GM23248 (cell line): ENCODE measurements around the gene FABP1. TPM values are rescaled to one million over a fixed set of nuclear protein-coding genes. Genes with fewer than 3 reads are reported as not detected.
A peak's percentile ranks its signal among the peaks of the same experiment; 100 is the strongest.

Experiments used
- DNase-seq: peaks from one replicate; pipeline ENCODE4 v3.0.0-alpha.2; 2015
- H2AFZ ChIP-seq: fragments of 200-600 bp; sonication (generic); 2 replicates; pipeline ENCODE4 v1.6.1; 2016; ENCODE audit warnings: antibody characterized with exemption
- H3F3A ChIP-seq: fragments of 200-600 bp; sonication (generic); 2 replicates; pipeline ENCODE4 v1.6.1; 2016; ENCODE audit warnings: mild to moderate bottlenecking, antibody characterized with exemption, mixed run types; ENCODE audit not compliant: insufficient read depth
- H3K27ac ChIP-seq: fragments of 200-600 bp; sonication (generic); 2 replicates; pipeline ENCODE4 v1.5.1; 2016; ENCODE audit warnings: mild to moderate bottlenecking
- H3K27me3 ChIP-seq: fragments of 200-600 bp; sonication (generic); replicated peaks from 2 replicates; pipeline ENCODE4 v1.6.1; 2016; ENCODE audit warnings: mild to moderate bottlenecking; ENCODE audit not compliant: insufficient read depth
- H3K36me3 ChIP-seq: fragments of 200-600 bp; sonication (generic); 2 replicates; pipeline ENCODE4 v1.6.1; 2016; ENCODE audit warnings: low read depth, mild to moderate bottlenecking
- H3K4me1 ChIP-seq: fragments of 200-600 bp; sonication (generic); 2 replicates; pipeline ENCODE4 v1.6.1; 2016; ENCODE audit warnings: mild to moderate bottlenecking; ENCODE audit not compliant: insufficient read depth
- H3K4me2 ChIP-seq: fragments of 200-600 bp; sonication (generic); one replicate; pipeline ENCODE4 v1.6.1; 2016; ENCODE audit warnings: mild to moderate bottlenecking; ENCODE audit not compliant: unreplicated experiment
- H3K4me3 ChIP-seq: fragments of 200-600 bp; sonication (generic); 2 replicates; pipeline ENCODE4 v1.5.1; 2016; ENCODE audit warnings: mild to moderate bottlenecking
- H3K79me2 ChIP-seq: fragments of 200-600 bp; sonication (generic); 2 replicates; pipeline ENCODE4 v1.6.1; 2016; ENCODE audit warnings: mild to moderate bottlenecking; ENCODE audit not compliant: insufficient read depth
- H3K9ac ChIP-seq: fragments of 200-600 bp; sonication (generic); 2 replicates; pipeline ENCODE4 v1.6.1; 2016; ENCODE audit warnings: mild to moderate bottlenecking
- H3K9me2 ChIP-seq: fragments of 200-600 bp; sonication (generic); 2 replicates; pipeline ENCODE4 v1.6.1; 2016; ENCODE audit warnings: mixed run types, mild to moderate bottlenecking, moderate library complexity; ENCODE audit not compliant: insufficient read depth
- H3K9me3 ChIP-seq: fragments of 200-600 bp; sonication (generic); one replicate; pipeline ENCODE4 v1.6.1; 2017; ENCODE audit warnings: low read depth
- H4K20me1 ChIP-seq: fragments of 200-600 bp; sonication (generic); 2 replicates; pipeline ENCODE4 v1.6.0; 2016; ENCODE audit not compliant: insufficient read depth
- EZH2 ChIP-seq: fragments of 200-600 bp; sonication (generic); IDR thresholded peaks from 2 replicates; pipeline ENCODE4 v1.6.1; 2018; ENCODE audit warnings: antibody characterized with exemption, mild to moderate bottlenecking; ENCODE audit not compliant: insufficient read depth, poor library complexity, severe bottlenecking
- EZH2phosphoT487 ChIP-seq: fragments of 200-600 bp; sonication (generic); IDR thresholded peaks from 2 replicates; pipeline ENCODE4 v1.6.1; 2018; ENCODE audit warnings: antibody characterized with exemption, moderate library complexity, mild to moderate bottlenecking, low read depth; ENCODE audit not compliant: insufficient read depth
- WGBS, 2 experiments: methylation state at CpG; one replicate each; pipeline ENCODE4 v1.1.6; 2015 to 2017; ENCODE audit warnings: low lambda C conversion rate in 2 of 2, low coverage in 1 of 2; ENCODE audit errors: missing lambda C conversion rate in 2 of 2; 5-methylcytosine and 5-hydroxymethylcytosine counted together
- in situ Hi-C: fragments of 300-500 bp; cut with MboI; formaldehyde crosslinking; loops from 2 replicates; pipeline ENCODE4 v1.15.0; 2020
- polyA plus RNA-seq: library from polyadenylated mRNA; unstranded; fragments of >200 nt; fragmentation: Nextera tagmentation; extraction: Ambion mirVana; gene quantifications from 2 replicates; pipeline ENCODE4 v1.2.1, GENCODE V29; 2016
- total RNA-seq: library from RNA; depleted of rRNA; stranded (reverse); fragments of >200 nt; shearing (Covaris generic); gene quantifications from 2 replicates; pipeline ENCODE4 v1.2.3, GENCODE V29; 2014

FABP1 gene
- total and polyA plus RNA-seq, 2 experiments from 2014 or later: not detected

GRCh38 chr2:88165332-88166003, 37.6 kb upstream of the FABP1 start:
- H2AFZ ChIP-seq: no peak overlapping the region
- H3K79me2 ChIP-seq: no peaks in the 10 kb centered on the region
- H3K9me2 ChIP-seq: no peaks in the 10 kb centered on the region
- in situ Hi-C loops: no loop called here
- H3K36me3 ChIP-seq: no peaks in the 10 kb centered on the region
- no peaks in the 10 kb centered on the region for H3K27me3 ChIP-seq
- no peaks in the 10 kb centered on the region for H4K20me1 ChIP-seq
- H3K9ac ChIP-seq: no peak overlapping the region
- H3K4me3 ChIP-seq: no peak overlapping the region
- WGBS, 2 experiments: 0% methylated on average over 1 of the region's 1 CpG
- H3F3A ChIP-seq: no peaks in the 10 kb centered on the region
- H3K4me1 ChIP-seq: no peaks in the 10 kb centered on the region
- TF ChIP-seq EZH2: no peak
- no peaks in the 10 kb centered on the region for H3K9me3 ChIP-seq
- H3K4me2 ChIP-seq: no peak overlapping the region
- no peak overlapping the region for H3K27ac ChIP-seq
- DNase-seq: no peak

- no peak overlapping the region for H2AFZ ChIP-seq
- no peaks in the 10 kb centered on the region for H3K9me2 ChIP-seq
- H3K27ac ChIP-seq: no peak overlapping the region
- H3F3A ChIP-seq: no peaks in the 10 kb centered on the region
- H3K27me3 ChIP-seq: no peaks in the 10 kb centered on the region
- in situ Hi-C loops: no loop called here
- H3K9me3 ChIP-seq: no peaks in the 10 kb centered on the region
- H3K79me2 ChIP-seq: no peaks in the 10 kb centered on the region
- WGBS, 2 experiments: 71 to 75% methylated on average over 11 of the region's 11 CpGs
- TF ChIP-seq EZH2phosphoT487 (no peak), EZH2 (no peak)
- H3K36me3 ChIP-seq: no peaks in the 10 kb centered on the region
- no peaks in the 10 kb centered on the region for H4K20me1 ChIP-seq
- H3K4me3 ChIP-seq: no peak overlapping the region
- no peak for DNase-seq
- no peak overlapping the region for H3K9ac ChIP-seq
- no peaks in the 10 kb centered on the region for H3K4me1 ChIP-seq
- H3K4me2 ChIP-seq: no peak overlapping the region
Measured at GRCh38 chr2:88161446-88162244, 33.8 kb upstream of the FABP1 start.

- Histone ChIP-seq H2AFZ (no peak overlapping the region), H3K79me2 (no peaks in the 10 kb centered on the region), H3K9me2 (no peaks in the 10 kb centered on the region), H3K9me3 (no peaks in the 10 kb centered on the region), H3K27ac (no peak overlapping the region), H4K20me1 (no peaks in the 10 kb centered on the region), H3F3A (no peaks in the 10 kb centered on the region), H3K4me1 (no peaks in the 10 kb centered on the region), H3K27me3 (no peaks in the 10 kb centered on the region), H3K4me3 (no peak overlapping the region), H3K4me2 (no peak overlapping the region), H3K36me3 (no peaks in the 10 kb centered on the region), H3K9ac (no peak overlapping the region)
- in situ Hi-C loops: no loop called here
- TF ChIP-seq EZH2 (no peak), EZH2phosphoT487 (no peak)
- WGBS, 2 experiments: 60 to 63% methylated on average over 7 of the region's 7 CpGs
- no peak for DNase-seq
Measured at GRCh38 chr2:88160517-88160916, 32.7 kb upstream of the FABP1 start.

GRCh38 chr2:88159955-88160415, 32.1 kb upstream of the FABP1 start:
- Histone ChIP-seq H3K27ac (no peak overlapping the region), H3K9me3 (no peaks in the 10 kb centered on the region), H3F3A (no peaks in the 10 kb centered on the region), H3K4me1 (no peaks in the 10 kb centered on the region), H3K36me3 (no peaks in the 10 kb centered on the region), H3K79me2 (no peaks in the 10 kb centered on the region), H3K27me3 (no peaks in the 10 kb centered on the region), H4K20me1 (no peaks in the 10 kb centered on the region), H2AFZ (peak overlapping the region; percentile 46; the same call in 1 of the 2 replicates), H3K9ac (no peak overlapping the region), H3K9me2 (no peaks in the 10 kb centered on the region), H3K4me2 (no peak overlapping the region), H3K4me3 (peak overlapping the region; percentile 13; the same call in 1 of the 2 replicates)
- 21% methylated on average over 5 of the region's 5 CpGs for WGBS, 2 experiments
- peak; percentile 82 for DNase-seq
- no peak for TF ChIP-seq EZH2phosphoT487
- no peak for TF ChIP-seq EZH2
- in situ Hi-C loops: loop anchor here (5.0 kb wide), 1 partner anchor 98 kb away; no protein-coding TSS in a partner anchor
